T-helper 1 cell treated with Interleukin-12 subunit alpha and Interleukin-12 subunit beta and Interleukin-4 antibody, amounts not matched to agents 30 μg/mL and 1 μg/mL, for 36 hours (primary cell): Measurements from ENCODE around the gene NXPH1.

ENCODE experiments used
- H3K27ac Mint-ChIP-seq: one replicate; pipeline ENCODE4 v1.8.0; 2021; ENCODE audit warnings: mild to moderate bottlenecking, mixed read lengths
- H3K27me3 Mint-ChIP-seq: one replicate; pipeline ENCODE4 v1.8.0; 2021; ENCODE audit warnings: low read depth, mixed read lengths
- H3K36me3 Mint-ChIP-seq: one replicate; pipeline ENCODE4 v1.8.0; 2021; ENCODE audit warnings: low read depth, mixed read lengths
- H3K4me1 Mint-ChIP-seq: one replicate; pipeline ENCODE4 v1.8.0; 2021; ENCODE audit warnings: low read depth, mixed read lengths
- H3K4me3 Mint-ChIP-seq: one replicate; pipeline ENCODE4 v1.8.0; 2021; ENCODE audit warnings: mild to moderate bottlenecking, moderate library complexity, mixed read lengths
- H3K9me3 Mint-ChIP-seq: one replicate; pipeline ENCODE4 v1.8.0; 2021; ENCODE audit warnings: mixed read lengths

Gene NXPH1

DNA sequence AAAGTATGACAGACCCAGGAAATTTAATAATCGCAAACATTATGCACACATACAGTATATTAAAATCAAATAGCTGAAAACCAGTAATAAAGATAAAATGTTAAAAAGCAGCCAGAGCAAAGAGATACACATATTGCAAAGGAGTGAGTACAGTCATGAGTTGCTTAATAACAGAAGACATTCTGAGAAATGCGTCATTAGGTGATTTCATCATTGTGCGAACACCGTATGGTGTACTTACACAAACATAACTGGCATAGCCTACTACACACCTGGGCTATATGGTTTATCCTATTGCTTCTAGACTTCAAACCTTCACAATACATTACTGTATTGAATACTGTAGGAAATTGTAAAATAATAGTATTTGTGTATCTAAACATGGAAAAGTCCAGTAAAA, 367.6 kb downstream of the NXPH1 start:
- H3K27ac Mint-ChIP-seq = no peak overlapping the region
- H3K36me3 Mint-ChIP-seq = no peaks in the 10 kb centered on the region
- H3K9me3 Mint-ChIP-seq = peaks cover 11% of the 10 kb centered on the region
- H3K4me1 Mint-ChIP-seq = no peaks in the 10 kb centered on the region
- no peak overlapping the region for H3K4me3 Mint-ChIP-seq
- no peaks in the 10 kb centered on the region for H3K27me3 Mint-ChIP-seq
